AG08395 (cell line): ENCODE data around the gene CBFB.
"Not testable (repeated sequence)": the region's sequence is repeated elsewhere in the genome, so short reads cannot be mapped to it uniquely, and the experiment has no call there.

Source experiments
- DNase-seq: peaks from one replicate; pipeline ENCODE4 v3.0.0; 2012; ENCODE audit warnings: mixed read lengths, low spot score

CBFB gene

GRCh38 chr16:67098599-67098998 lies 69.7 kb downstream of the CBFB start:
- DNase-seq: no peak

GRCh38 chr16:67100569-67101310 lies 71.8 kb downstream of the CBFB start:
- peak; percentile 35 for DNase-seq

GRCh38 chr16:67101311-67102082 lies 72.5 kb downstream of the CBFB start:
- peak; percentile 37 for DNase-seq

GRCh38 chr16:67104061-67104460 lies 75.1 kb downstream of the CBFB start:
- no peak for DNase-seq

- DNase-seq: no peak
These were observed 75.9 kb downstream of the CBFB start for GRCh38 chr16:67104845-67105244.

- no peak for DNase-seq
These were observed 76.3 kb downstream of the CBFB start for GRCh38 chr16:67105246-67105645.

GRCh38 chr16:67105881-67106280 lies 76.9 kb downstream of the CBFB start:
- DNase-seq: no peak

GRCh38 chr16:67108489-67108888 lies 79.5 kb downstream of the CBFB start:
- no peak for DNase-seq

GRCh38 chr16:67108931-67109406 lies 80.0 kb downstream of the CBFB start:
- DNase-seq: no peak

- DNase-seq: peak; percentile 99
These were observed 80.6 kb downstream of the CBFB start, which contains the start of gene PHAF1 for GRCh38 chr16:67109407-67110135. TSS of gene PHAF1 (plus strand) at chr16:67109941. CDS start at chr16:67110176, 235 bp downstream.

- no peak for DNase-seq
These were observed 83.0 kb downstream of the CBFB start for GRCh38 chr16:67111951-67112444.

- DNase-seq: no peak
These were observed 83.8 kb downstream of the CBFB start for GRCh38 chr16:67112591-67113399.

GRCh38 chr16:67114793-67115192 lies 85.8 kb downstream of the CBFB start:
- DNase-seq: peak; percentile 28

- peak; percentile 95 for DNase-seq
These were observed 86.7 kb downstream of the CBFB start for GRCh38 chr16:67115639-67116038.

- no peak for DNase-seq
These were observed 87.7 kb downstream of the CBFB start for GRCh38 chr16:67116388-67117311.

- DNase-seq: no peak
These were observed 88.8 kb downstream of the CBFB start for GRCh38 chr16:67117716-67118115.

GRCh38 chr16:67120025-67120424 lies 91.1 kb downstream of the CBFB start:
- no peak for DNase-seq

GRCh38 chr16:67122799-67123198 lies 93.8 kb downstream of the CBFB start:
- not testable (repeated sequence) for DNase-seq

- no peak for DNase-seq
These were observed 99.5 kb downstream of the CBFB start for GRCh38 chr16:67128417-67128816.

- DNase-seq: no peak
These were observed 99.9 kb downstream of the CBFB start for GRCh38 chr16:67128887-67129286.
